WERI-Rb-1 (cell line): ENCODE measurements around the gene CTDSPL.
"Not testable (repeated sequence)": the region's sequence is repeated elsewhere in the genome, so short reads cannot be mapped to it uniquely, and the experiment has no call there.

Source experiments
- DNase-seq: peaks from one replicate; pipeline ENCODE4 v3.0.0-alpha.2; 2020
- H3K27ac ChIP-seq: fragments of 250-450 bp; sonication (Bioruptor Pico); 2 replicates; pipeline ENCODE4 v1.5.1; 2020; ENCODE audit warnings: mild to moderate bottlenecking, moderate library complexity
- H3K27me3 ChIP-seq: fragments of 250-450 bp; sonication (Bioruptor Pico); 2 replicates; pipeline ENCODE4 v1.5.1; 2021; ENCODE audit warnings: mild to moderate bottlenecking, low read depth, moderate library complexity; ENCODE audit not compliant: insufficient read depth, severe bottlenecking
- H3K36me3 ChIP-seq: fragments of 250-450 bp; sonication (Bioruptor Pico); 2 replicates; pipeline ENCODE4 v1.5.1; 2020; ENCODE audit warnings: mild to moderate bottlenecking, moderate library complexity
- H3K4me3 ChIP-seq: 2 replicates; pipeline ENCODE4 v1.5.1; 2011; ENCODE audit warnings: low read depth, mild to moderate bottlenecking, control low read depth, low read length
- H3K9me3 ChIP-seq: fragments of 250-450 bp; sonication (Bioruptor Pico); 2 replicates; pipeline ENCODE4 v1.5.1; 2021; ENCODE audit warnings: mild to moderate bottlenecking, moderate library complexity; ENCODE audit not compliant: severe bottlenecking
- CTCF ChIP-seq: IDR thresholded peaks from 2 replicates; pipeline ENCODE4 v1.5.1; 2011; ENCODE audit warnings: low read depth, mild to moderate bottlenecking, control low read depth, inconsistent platforms, low read length

The CTDSPL gene

GRCh38 chr3:38030126-38031021 lies 168.7 kb downstream of the CTDSPL start:
- no peaks in the 10 kb centered on the region for H3K36me3 ChIP-seq
- no peak for DNase-seq
- H3K9me3 ChIP-seq = no peaks in the 10 kb centered on the region
- H3K27ac ChIP-seq = no peak overlapping the region
- TF ChIP-seq CTCF = no peak
- H3K27me3 ChIP-seq = peaks cover 21% of the 10 kb centered on the region
- H3K4me3 ChIP-seq = no peak overlapping the region

- Histone ChIP-seq H3K27ac (no peak overlapping the region), H3K4me3 (no peak overlapping the region), H3K36me3 (no peaks in the 10 kb centered on the region), H3K27me3 (peaks cover 21% of the 10 kb centered on the region), H3K9me3 (no peaks in the 10 kb centered on the region)
- TF ChIP-seq CTCF = no peak
- no peak for DNase-seq
Observed at GRCh38 chr3:38031022-38031994, 169.6 kb downstream of the CTDSPL start.

GRCh38 chr3:38032328-38032865 lies 170.7 kb downstream of the CTDSPL start:
- no peak for TF ChIP-seq CTCF
- Histone ChIP-seq H3K4me3 (no peak overlapping the region), H3K9me3 (no peaks in the 10 kb centered on the region), H3K36me3 (no peaks in the 10 kb centered on the region), H3K27ac (no peak overlapping the region), H3K27me3 (peaks cover 21% of the 10 kb centered on the region)
- DNase-seq = no peak

GRCh38 chr3:38033586-38033985 lies 171.9 kb downstream of the CTDSPL start:
- peaks cover 31% of the 10 kb centered on the region for H3K27me3 ChIP-seq
- H3K36me3 ChIP-seq, H3K27ac ChIP-seq, H3K9me3 ChIP-seq, DNase-seq, H3K4me3 ChIP-seq: not testable (repeated sequence)
